Measurements from ENCODE around the gene FAM131B.

DNA sequence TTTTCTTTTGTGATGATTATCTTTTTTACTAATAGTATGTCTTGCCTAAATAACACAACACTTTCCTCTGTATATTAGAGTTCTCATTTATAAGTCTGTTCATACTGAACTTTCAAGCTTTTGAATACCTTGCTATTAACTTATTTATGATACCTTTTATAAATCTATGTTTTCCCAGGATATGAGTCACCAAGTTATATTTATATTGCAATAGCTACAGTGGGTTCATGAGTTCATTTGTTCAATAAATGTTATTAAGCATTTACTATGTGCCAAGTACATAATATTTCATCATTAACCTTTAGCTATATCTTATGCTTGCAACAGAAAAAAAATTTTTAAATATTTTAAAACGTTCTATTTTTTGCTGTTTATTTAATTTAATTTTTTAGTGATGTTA lies 28.3 kb downstream of the FAM131B start:
- TF ChIP-seq, protein P1, sequence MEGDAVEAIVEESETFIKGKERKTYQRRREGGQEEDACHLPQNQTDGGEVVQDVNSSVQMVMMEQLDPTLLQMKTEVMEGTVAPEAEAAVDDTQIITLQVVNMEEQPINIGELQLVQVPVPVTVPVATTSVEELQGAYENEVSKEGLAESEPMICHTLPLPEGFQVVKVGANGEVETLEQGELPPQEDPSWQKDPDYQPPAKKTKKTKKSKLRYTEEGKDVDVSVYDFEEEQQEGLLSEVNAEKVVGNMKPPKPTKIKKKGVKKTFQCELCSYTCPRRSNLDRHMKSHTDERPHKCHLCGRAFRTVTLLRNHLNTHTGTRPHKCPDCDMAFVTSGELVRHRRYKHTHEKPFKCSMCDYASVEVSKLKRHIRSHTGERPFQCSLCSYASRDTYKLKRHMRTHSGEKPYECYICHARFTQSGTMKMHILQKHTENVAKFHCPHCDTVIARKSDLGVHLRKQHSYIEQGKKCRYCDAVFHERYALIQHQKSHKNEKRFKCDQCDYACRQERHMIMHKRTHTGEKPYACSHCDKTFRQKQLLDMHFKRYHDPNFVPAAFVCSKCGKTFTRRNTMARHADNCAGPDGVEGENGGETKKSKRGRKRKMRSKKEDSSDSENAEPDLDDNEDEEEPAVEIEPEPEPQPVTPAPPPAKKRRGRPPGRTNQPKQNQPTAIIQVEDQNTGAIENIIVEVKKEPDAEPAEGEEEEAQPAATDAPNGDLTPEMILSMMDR (IDR thresholded peaks at IDR 0.05): no peak
- no peak for TF ChIP-seq POLR2A (IDR thresholded peaks at IDR 0.05)

Measured in heart left ventricle (tissue), 13 donors.